GM12878 (cell line): ENCODE measurements around the gene NOP9. TPM values are rescaled to one million over a fixed set of nuclear protein-coding genes. Genes with fewer than 3 reads are reported as not detected.

ENCODE experiments used
- ATAC-seq: fragments of 200-7000 bp; cut with Tn5 transposase; 3 replicates; pipeline ENCODE4 v1.9.1; 2020; ENCODE audit warnings: mild to moderate bottlenecking, moderate library complexity
- BruUV-seq: library from RNA; stranded (reverse); fragments of 400-500 nt; replicated peaks from 2 replicates; lab custom pipeline; 2021; lab: Mats Ljungman, UMichigan
- CTCF ChIA-PET: fragments of 300-600 bp; sonication (Branson Sonifier 250); formaldehyde crosslinking; extraction: SDS; loops from one replicate; lab custom pipeline; 2021; ENCODE audit warnings: inconsistent platforms; lab: Yijun Ruan, JAX
- POLR2A ChIA-PET: fragments of 350-600 bp; formaldehyde crosslinking; extraction: SDS; loops from one replicate; lab custom pipeline; 2021; ENCODE audit warnings: inconsistent platforms; lab: Charles Lee
- RAD21 ChIA-PET: fragments of 300-600 bp; sonication (Branson Sonifier 250); formaldehyde crosslinking; loops from one replicate; lab custom pipeline; 2023; ENCODE audit warnings: antibody characterized with exemption; ENCODE audit not compliant: unreplicated experiment; lab: Charles Lee
- SMC1A ChIA-PET: fragments of 300-600 bp; sonication (Branson Sonifier 250); formaldehyde crosslinking; loops from one replicate; lab custom pipeline; 2023; ENCODE audit not compliant: unreplicated experiment, uncharacterized antibody; lab: Charles Lee
- DNase-seq: peaks from one replicate; pipeline ENCODE4 v3.0.0-alpha.2; 2011; ENCODE audit warnings: low read depth, low spot score
- FAIRE-seq: peaks from 3 replicates; lab custom pipeline; 2011; peaks lifted over from hg19 to GRCh38; lab: Jason Lieb, UNC
- H2AFZ ChIP-seq: 2 replicates; pipeline ENCODE4 v1.6.0; 2011; ENCODE audit warnings: low read depth, low read length, control low read depth; ENCODE audit not compliant: control insufficient read depth
- H3K27ac ChIP-seq: 2 replicates; pipeline ENCODE4 v1.5.1; 2011; ENCODE audit warnings: control low read depth; ENCODE audit not compliant: control insufficient read depth, insufficient read depth
- H3K27me3 ChIP-seq, 2 experiments: replicated peaks in 1 of 2; 2 replicates each; pipeline versions ENCODE4 v1.6.0 to v1.6.1; 2011; ENCODE audit warnings: low read length in 1 of 2; ENCODE audit not compliant: control insufficient read depth in 2 of 2, insufficient read depth in 2 of 2
- H3K36me3 ChIP-seq, 2 experiments: 2 replicates each; pipeline ENCODE4 v1.5.1; 2011; ENCODE audit warnings: low read length in 1 of 2; ENCODE audit not compliant: control insufficient read depth in 2 of 2, insufficient read depth in 2 of 2
- H3K4me1 ChIP-seq: 2 replicates; pipeline ENCODE4 v1.6.1; 2011; ENCODE audit warnings: mild to moderate bottlenecking, low read length, moderate library complexity, mixed read lengths; ENCODE audit not compliant: control insufficient read depth, insufficient read depth
- H3K4me2 ChIP-seq: 2 replicates; pipeline ENCODE4 v1.6.0; 2011; ENCODE audit warnings: control low read depth; ENCODE audit not compliant: control insufficient read depth, insufficient read depth
- H3K4me3 ChIP-seq: fragments of 200-600 bp; sonication (generic); 2 replicates; pipeline ENCODE4 v1.5.1; 2016
- H3K79me2 ChIP-seq: 2 replicates; pipeline ENCODE4 v1.6.0; 2011; ENCODE audit warnings: low read length; ENCODE audit not compliant: control insufficient read depth, insufficient read depth
- H3K9ac ChIP-seq: 2 replicates; pipeline ENCODE4 v1.8.0; 2011; ENCODE audit warnings: low read length, control low read depth, mixed read lengths; ENCODE audit not compliant: control insufficient read depth, insufficient read depth
- H3K9me3 ChIP-seq: replicated peaks from 3 replicates; pipeline ENCODE4 v1.5.1; 2011; ENCODE audit warnings: mild to moderate bottlenecking, low read length; ENCODE audit not compliant: control insufficient read depth, insufficient read depth
- H4K20me1 ChIP-seq: 2 replicates; pipeline ENCODE4 v1.6.0; 2011; ENCODE audit not compliant: control insufficient read depth, insufficient read depth
- ETV6 ChIP-seq, 2 experiments: fragments of 450-650 bp in 1 of 2; IDR thresholded peaks in 1 of 2; conservative IDR thresholded peaks in 1 of 2; 2 replicates each; pipeline ENCODE4 v1.6.1; 2014; ENCODE audit warnings: antibody characterized with exemption in 1 of 2, borderline replicate concordance in 1 of 2, low read depth in 1 of 2, mild to moderate bottlenecking in 1 of 2, moderate library complexity in 1 of 2
- GABPA ChIP-seq: IDR thresholded peaks from 2 replicates; pipeline ENCODE4 v1.6.1; 2014; ENCODE audit warnings: antibody characterized with exemption, low read depth, mild to moderate bottlenecking, inconsistent platforms
- IKZF2 ChIP-seq, 2 experiments: fragments of 450-650 bp; IDR thresholded peaks; 2 replicates each; pipeline ENCODE4 v1.6.1; 2017; ENCODE audit warnings: mild to moderate bottlenecking in 2 of 2, moderate library complexity in 2 of 2
- MEF2B ChIP-seq: fragments of 450-650 bp; IDR thresholded peaks from 2 replicates; pipeline ENCODE4 v1.6.1; 2018; ENCODE audit warnings: mild to moderate bottlenecking, moderate library complexity; ENCODE audit not compliant: partially characterized antibody, poor library complexity, severe bottlenecking
- NBN ChIP-seq: fragments of 450-650 bp; IDR thresholded peaks from 2 replicates; pipeline ENCODE4 v1.6.1; 2016
- PKNOX1 ChIP-seq: fragments of 450-650 bp; IDR thresholded peaks from 2 replicates; pipeline ENCODE4 v1.6.1; 2016; ENCODE audit warnings: mild to moderate bottlenecking
- POU2F2 ChIP-seq: IDR thresholded peaks from 3 replicates; pipeline ENCODE4 v1.6.1; 2011; ENCODE audit warnings: low read depth, mild to moderate bottlenecking, low read length, borderline replicate concordance
- SPI1 ChIP-seq: IDR thresholded peaks from 2 replicates; pipeline ENCODE4 v1.6.1; 2011; ENCODE audit warnings: low read depth, mild to moderate bottlenecking, low read length, moderate library complexity, borderline replicate concordance; ENCODE audit not compliant: insufficient read depth
- WGBS: methylation state at CpG from one replicate; pipeline ENCODE4 v1.1.6; 2016; ENCODE audit warnings: low lambda C conversion rate; ENCODE audit not compliant: insufficient replicate concordance, insufficient coverage; ENCODE audit errors: missing lambda C conversion rate; 5-methylcytosine and 5-hydroxymethylcytosine counted together
- in situ Hi-C: fragments of 300-500 bp; cut with MboI; formaldehyde crosslinking; loops from 9 replicates; pipeline ENCODE4 v1.14.3; 2018; ENCODE audit warnings: mixed read lengths
- intact Hi-C: fragments of 100-400 bp; cut with micrococcal nuclease; formaldehyde crosslinking; loops from one replicate; pipeline ENCODE4 v1.14.2; 2022; ENCODE audit not compliant: unreplicated experiment
- polyA plus RNA-seq, 11 experiments: library from polyadenylated mRNA; depleted of rRNA in 4 of 11; unstranded in 6 of 11; stranded (reverse) in 5 of 11; fragments of >200 nt; fragmentation: Nextera tagmentation in 4 of 11; fragmentation: Illumina TruSeq in 1 of 11; extraction: Ambion mirVana in 4 of 11; extraction: Trizol in 1 of 11; gene quantifications; 1 replicate in 1 of 11; 2 replicates in 10 of 11; pipeline versions ENCODE4 v1.2.1 to v1.2.3, GENCODE V29; 2011 to 2016; ENCODE audit warnings: inconsistent platforms in 2 of 11, missing spikeins in 2 of 11, low read depth in 1 of 11
- total RNA-seq, 4 experiments: library from RNA; depleted of rRNA in 3 of 4; stranded (reverse); fragments of >200 nt in 3 of 4; fragmentation: Illumina TruSeq in 1 of 4; extraction: Trizol in 1 of 4; gene quantifications; 2 replicates each; pipeline versions ENCODE4 v1.2.1 to v1.2.3, GENCODE V29; 2013 to 2021

The NOP9 gene
- total and polyA plus RNA-seq, 10 of the 15 experiments (the other 5 are each of a cell fraction or from before 2014, with no cell fraction given): 2.4 to 43.9 (median 20.3) TPM

GRCh38 chr14:24274101-24274543 lies 25.5 kb upstream of the NOP9 start (continued):
- TF ChIP-seq GABPA: peak; percentile 50; the same call in 1 of the 2 replicates
- TF ChIP-seq, all 136 proteins: peak for 37

GRCh38 chr14:24277071-24277470 lies 22.6 kb upstream of the NOP9 start:
- no peak overlapping the region for H2AFZ ChIP-seq
- H3K27ac ChIP-seq: no peak overlapping the region
- intact Hi-C loops (no loop called here), in situ Hi-C loops (no loop called here)
- CTCF ChIA-PET: interaction anchor here (0.6 to 17.1 kb wide), 7 partner anchors 18 to 145 kb away, joined by 3 to 269 read pairs (median 3); partner anchors contain the start of genes CIDEB, DHRS1, MDP1 and NOP9
- no peaks in the 10 kb centered on the region for H4K20me1 ChIP-seq
- 94% methylated on average over 6 of the region's 6 CpGs for WGBS
- ATAC-seq (no peak), FAIRE-seq (no peak), DNase-seq (no peak)
- no peak overlapping the region for H3K9ac ChIP-seq
- BruUV-seq: no TSS peak
- peaks cover 58% of the 10 kb centered on the region for H3K4me1 ChIP-seq
- H3K36me3 ChIP-seq: no peaks in the 10 kb centered on the region
- H3K27me3 ChIP-seq: no peaks in the 10 kb centered on the region
- RAD21 ChIA-PET: no interaction called here
- H3K9me3 ChIP-seq: no peaks in the 10 kb centered on the region; the same call in 2 of the 3 replicates
- H3K4me2 ChIP-seq: peak overlapping the region; percentile 18; the same call in 1 of the 2 replicates
- POLR2A ChIA-PET: interaction anchor here (0.6 to 10.9 kb wide), 3 partner anchors 10 to 1350 kb away, joined by 3 to 171 read pairs (median 4); partner anchors contain the start of gene TINF2
- TF ChIP-seq SPI1 (no peak), IKZF2 (IDR thresholded peaks at IDR 0.05) (no peak), POU2F2 (no peak), NBN (no peak), MEF2B (no peak), ETV6 (conservative IDR thresholded peaks at IDR 0.05 in 1 of 2, IDR thresholded peaks at IDR 0.05 in 1 of 2; ENCODE audit: borderline replicate concordance in 1 of 2, low read depth in 1 of 2) (no peak), PKNOX1 (no peak)
- SMC1A ChIA-PET: interaction anchor here (8.9 to 11.8 kb wide), 2 partner anchors 20 to 33 kb away, joined by 115 to 141 read pairs; partner anchors contain the start of genes DHRS1, NOP9 and TINF2
- no peak overlapping the region for H3K4me3 ChIP-seq
- peaks cover 4% of the 10 kb centered on the region; the same call in 1 of the 2 replicates for H3K79me2 ChIP-seq
